Suprapubic skin (tissue), 4 donors: ENCODE data around the gene PRKCE.

ENCODE experiments used
- CTCF ChIP-seq, 2 donors: fragments of 200-600 bp in 1 of 2; fragments of 450-650 bp in 1 of 2; sonication (generic) in 1 of 2; IDR thresholded peaks; one replicate each; pipeline ENCODE4 v1.5.1; 2016 to 2019; ENCODE audit warnings: antibody characterized with exemption in 2 of 2, mild to moderate bottlenecking in 1 of 2, moderate library complexity in 1 of 2
- EP300 ChIP-seq: sonication (generic); formaldehyde crosslinking; IDR thresholded peaks from one replicate; pipeline ENCODE4 v1.6.1; 2017; ENCODE audit warnings: antibody characterized with exemption
- POLR2A ChIP-seq, 2 donors: fragments of 450-650 bp; IDR thresholded peaks; one replicate each; pipeline ENCODE4 v1.6.1; 2017; ENCODE audit warnings: antibody characterized with exemption in 2 of 2, mild to moderate bottlenecking in 2 of 2, moderate library complexity in 2 of 2
- POLR2AphosphoS5 ChIP-seq, 3 donors: sonication (generic); formaldehyde crosslinking; IDR thresholded peaks; one replicate each; pipeline ENCODE4 v1.6.1; 2017; ENCODE audit warnings: antibody characterized with exemption in 3 of 3

DNA sequence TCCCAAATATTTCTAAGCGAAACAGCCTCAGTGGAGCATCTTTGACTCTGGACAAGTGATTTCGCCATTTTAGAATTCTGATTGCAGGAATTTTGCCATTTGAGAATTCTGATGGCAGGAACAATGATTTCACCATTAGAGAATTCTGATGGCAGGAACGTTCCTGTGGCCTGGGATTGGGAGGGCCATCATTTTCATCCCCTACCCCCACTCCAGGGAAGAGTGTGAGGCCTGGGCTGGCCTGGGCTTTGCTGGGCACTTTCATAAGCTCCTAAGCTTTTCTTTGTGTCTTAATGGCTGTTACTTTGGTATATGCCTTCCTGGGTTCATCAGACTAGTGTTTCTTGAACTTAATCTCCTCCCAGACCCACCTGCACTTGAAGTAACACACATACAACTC, 516.4 kb downstream of the PRKCE start:
- no peak for TF ChIP-seq EP300
- TF ChIP-seq CTCF (IDR thresholded peaks at IDR 0.05): no peak
- TF ChIP-seq POLR2AphosphoS5 (IDR thresholded peaks at IDR 0.05): no peak
- no peak for TF ChIP-seq POLR2A (IDR thresholded peaks at IDR 0.05)
